Measurements from ENCODE around the gene CMKLR1.

The CMKLR1 gene

GRCh38 chr12:108254030-108254429 lies 85.1 kb downstream of the CMKLR1 start:
- TF ChIP-seq GATA2 (IDR thresholded peaks at IDR 0.05; ENCODE audit: low read depth, low read length) = no peak
- TF ChIP-seq GATA3 (IDR thresholded peaks at IDR 0.05; ENCODE audit: low read depth, low read length) = no peak

GRCh38 chr12:108253540-108253939 lies 85.6 kb downstream of the CMKLR1 start:
- TF ChIP-seq GATA2 (IDR thresholded peaks at IDR 0.05; ENCODE audit: low read depth, low read length) (no peak), GATA3 (IDR thresholded peaks at IDR 0.05; ENCODE audit: low read depth, low read length) (no peak)

- TF ChIP-seq GATA3 (IDR thresholded peaks at IDR 0.05; ENCODE audit: low read depth, low read length) = no peak
- TF ChIP-seq GATA2 (IDR thresholded peaks at IDR 0.05; ENCODE audit: low read depth, low read length) = no peak
Measured at GRCh38 chr12:108252523-108252922, 86.6 kb downstream of the CMKLR1 start.

GRCh38 chr12:108248011-108248410 lies 91.1 kb downstream of the CMKLR1 start:
- no peak for TF ChIP-seq GATA2 (IDR thresholded peaks at IDR 0.05; ENCODE audit: low read depth, low read length)
- no peak for TF ChIP-seq GATA3 (IDR thresholded peaks at IDR 0.05; ENCODE audit: low read depth, low read length)

- no peak for TF ChIP-seq GATA3 (IDR thresholded peaks at IDR 0.05; ENCODE audit: low read depth, low read length)
- no peak for TF ChIP-seq GATA2 (IDR thresholded peaks at IDR 0.05; ENCODE audit: low read depth, low read length)
Measured at GRCh38 chr12:108247130-108247529, 92.0 kb downstream of the CMKLR1 start.

GRCh38 chr12:108241986-108242703 lies 97.0 kb downstream of the CMKLR1 start:
- no peak for TF ChIP-seq GATA3 (IDR thresholded peaks at IDR 0.05; ENCODE audit: low read depth, low read length)
- no peak for TF ChIP-seq GATA2 (IDR thresholded peaks at IDR 0.05; ENCODE audit: low read depth, low read length)

GRCh38 chr12:108240928-108241327 lies 98.2 kb downstream of the CMKLR1 start:
- no peak for TF ChIP-seq GATA3 (IDR thresholded peaks at IDR 0.05; ENCODE audit: low read depth, low read length)
- TF ChIP-seq GATA2 (IDR thresholded peaks at IDR 0.05; ENCODE audit: low read depth, low read length) = no peak

GRCh38 chr12:108240027-108240785 lies 98.9 kb downstream of the CMKLR1 start:
- TF ChIP-seq GATA3 (IDR thresholded peaks at IDR 0.05; ENCODE audit: low read depth, low read length) = no peak
- no peak for TF ChIP-seq GATA2 (IDR thresholded peaks at IDR 0.05; ENCODE audit: low read depth, low read length)

GRCh38 chr12:108239378-108239777 lies 99.7 kb downstream of the CMKLR1 start:
- TF ChIP-seq GATA2 (IDR thresholded peaks at IDR 0.05; ENCODE audit: low read depth, low read length) (no peak), GATA3 (IDR thresholded peaks at IDR 0.05; ENCODE audit: low read depth, low read length) (no peak)

GRCh38 chr12:108238474-108238873 lies 100.6 kb downstream of the CMKLR1 start:
- no peak for TF ChIP-seq GATA2 (IDR thresholded peaks at IDR 0.05; ENCODE audit: low read depth, low read length)
- no peak for TF ChIP-seq GATA3 (IDR thresholded peaks at IDR 0.05; ENCODE audit: low read depth, low read length)
